Umbilical cord (tissue), 2 donors: Measurements from ENCODE around the gene USP20. TPM values are rescaled to one million over a fixed set of nuclear protein-coding genes. Genes with fewer than 3 reads are reported as not detected.
"Not testable (repeated sequence)": the region's sequence is repeated elsewhere in the genome, so short reads cannot be mapped to it uniquely, and the experiment has no call there.

Experiments used
- DNase-seq: peaks from one replicate; pipeline ENCODE4 v3.0.0-alpha.2; 2015; ENCODE audit warnings: low spot score
- total RNA-seq: library from RNA; depleted of rRNA; stranded (reverse); fragments of >200 nt; gene quantifications from one replicate; pipeline ENCODE4 v1.2.3, GENCODE V29; 2014; ENCODE audit warnings: low replicate concordance; ENCODE audit not compliant: insufficient read depth

The USP20 gene
- total RNA-seq, 1 donor from 2014 or later = 27.2 TPM

- no peak for DNase-seq
These were observed 54.1 kb downstream of the USP20 start for GRCh38 chr9:129889122-129889940.

GRCh38 chr9:129889941-129890717 is 54.9 kb downstream of the USP20 start:
- DNase-seq = no peak

GRCh38 chr9:129890718-129891299 is 55.6 kb downstream of the USP20 start:
- DNase-seq = not testable (repeated sequence)

GRCh38 chr9:129891569-129891968 is 56.3 kb downstream of the USP20 start:
- no peak for DNase-seq

GRCh38 chr9:129894120-129894823 is 59.0 kb downstream of the USP20 start:
- DNase-seq = no peak

GRCh38 chr9:129895376-129896268 is 60.4 kb downstream of the USP20 start:
- DNase-seq = no peak

GRCh38 chr9:129897263-129897662 is 62.0 kb downstream of the USP20 start:
- no peak for DNase-seq

GRCh38 chr9:129898185-129898584 is 62.9 kb downstream of the USP20 start:
- no peak for DNase-seq

- DNase-seq = no peak
These were observed 64.4 kb downstream of the USP20 start for GRCh38 chr9:129899620-129900019.

- no peak for DNase-seq
These were observed 65.2 kb downstream of the USP20 start for GRCh38 chr9:129900263-129901027.

GRCh38 chr9:129901993-129902739 is 66.9 kb downstream of the USP20 start:
- DNase-seq = no peak

GRCh38 chr9:129902740-129903134 is 67.5 kb downstream of the USP20 start:
- DNase-seq = no peak

GRCh38 chr9:129904734-129905133 is 69.5 kb downstream of the USP20 start:
- DNase-seq = no peak

GRCh38 chr9:129906298-129906697 is 71.0 kb downstream of the USP20 start:
- DNase-seq = no peak

GRCh38 chr9:129907201-129907600 is 71.9 kb downstream of the USP20 start:
- DNase-seq = no peak

GRCh38 chr9:129908906-129909305 is 73.6 kb downstream of the USP20 start:
- DNase-seq = peak; percentile 71

GRCh38 chr9:129909851-129910250 is 74.6 kb downstream of the USP20 start:
- peak; percentile 57 for DNase-seq

- DNase-seq = peak; percentile 98
These were observed 75.6 kb downstream of the USP20 start for GRCh38 chr9:129910628-129911567.
